Brain microvascular endothelial cell (primary cell): ENCODE data around the gene NSUN2.

Experiments used
- DNase-seq: peaks from one replicate; pipeline ENCODE4 v3.0.0-alpha.2; 2020
- H3K27ac ChIP-seq: fragments of 250-450 bp; sonication (Bioruptor Pico); 2 replicates; pipeline ENCODE4 v1.5.1; 2020; ENCODE audit warnings: mild to moderate bottlenecking, moderate library complexity
- H3K27me3 ChIP-seq: fragments of 250-450 bp; sonication (Bioruptor Pico); replicated peaks from 2 replicates; pipeline ENCODE4 v1.5.1; 2020; ENCODE audit warnings: mild to moderate bottlenecking
- H3K36me3 ChIP-seq: fragments of 250-450 bp; sonication (Bioruptor Pico); replicated peaks from 2 replicates; pipeline ENCODE4 v1.5.1; 2020; ENCODE audit warnings: mild to moderate bottlenecking
- H3K4me3 ChIP-seq: 2 replicates; pipeline ENCODE4 v1.5.1; 2011; ENCODE audit warnings: low read depth, mild to moderate bottlenecking, control low read depth, low read length, moderate library complexity
- CTCF ChIP-seq: IDR thresholded peaks from 2 replicates; pipeline ENCODE4 v1.5.1; 2011; ENCODE audit warnings: low read depth, mild to moderate bottlenecking, moderate library complexity, low read length, control low read depth, inconsistent platforms; ENCODE audit errors: missing control alignments
- in situ Hi-C: cut with HindIII; loops from 2 replicates; pipeline ENCODE4 v1.10.0; 2017; ENCODE audit warnings: low sequenced_read_pairs, low pct_ligation_motif_present

The NSUN2 gene

GRCh38 chr5:6596388-6596787 lies 36.5 kb downstream of the NSUN2 start:
- H3K27ac ChIP-seq: no peak overlapping the region
- TF ChIP-seq CTCF: no peak
- DNase-seq: no peak
- in situ Hi-C loops: no loop called here
- no peaks in the 10 kb centered on the region for H3K27me3 ChIP-seq
- peaks cover 29% of the 10 kb centered on the region for H3K36me3 ChIP-seq
- no peak overlapping the region for H3K4me3 ChIP-seq

DNA sequence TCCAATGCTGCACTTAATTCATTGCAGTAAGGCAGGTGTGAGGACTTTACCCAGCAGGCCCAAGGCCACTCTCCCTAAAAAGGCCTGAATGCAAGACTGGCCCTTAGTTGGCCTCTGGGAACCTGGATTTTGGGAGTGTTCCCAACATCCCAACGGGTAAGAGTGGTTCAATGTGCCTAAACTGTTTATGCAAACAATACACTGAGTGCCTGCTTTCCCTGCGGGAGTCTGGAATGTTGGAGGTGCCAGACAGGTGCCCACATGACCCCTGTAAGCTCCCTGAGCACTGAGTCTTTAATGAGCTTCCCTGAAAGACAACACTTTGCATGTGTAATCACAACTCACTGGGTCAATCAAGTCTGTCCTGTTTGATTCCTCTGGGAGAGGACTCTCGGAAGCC lies 37.4 kb downstream of the NSUN2 start:
- no peak for TF ChIP-seq CTCF
- no peak overlapping the region for H3K27ac ChIP-seq
- in situ Hi-C loops: no loop called here
- H3K4me3 ChIP-seq: no peak overlapping the region
- H3K36me3 ChIP-seq: peaks cover 22% of the 10 kb centered on the region
- no peak for DNase-seq
- no peaks in the 10 kb centered on the region for H3K27me3 ChIP-seq

- DNase-seq: no peak
- Histone ChIP-seq H3K4me3 (no peak overlapping the region), H3K27ac (no peak overlapping the region), H3K36me3 (peaks cover 15% of the 10 kb centered on the region), H3K27me3 (no peaks in the 10 kb centered on the region)
- in situ Hi-C loops: no loop called here
- no peak for TF ChIP-seq CTCF
These were observed 38.8 kb downstream of the NSUN2 start for GRCh38 chr5:6594066-6594465.

GRCh38 chr5:6593148-6594016 lies 39.5 kb downstream of the NSUN2 start:
- TF ChIP-seq CTCF: no peak
- Histone ChIP-seq H3K27ac (no peak overlapping the region), H3K36me3 (peaks cover 9% of the 10 kb centered on the region), H3K4me3 (no peak overlapping the region), H3K27me3 (no peaks in the 10 kb centered on the region)
- no peak for DNase-seq
- in situ Hi-C loops: no loop called here

- in situ Hi-C loops: no loop called here
- no peaks in the 10 kb centered on the region for H3K27me3 ChIP-seq
- H3K36me3 ChIP-seq: peaks cover 7% of the 10 kb centered on the region
- H3K4me3 ChIP-seq: no peak overlapping the region
- no peak overlapping the region for H3K27ac ChIP-seq
- no peak for DNase-seq
- no peak for TF ChIP-seq CTCF
These were observed 40.2 kb downstream of the NSUN2 start for GRCh38 chr5:6592601-6593000.
